Measurements from ENCODE around the gene FTSJ1.

- TF ChIP-seq ELF4 (IDR thresholded peaks at IDR 0.05) (no peak), FOXM1 (IDR thresholded peaks at IDR 0.05; ENCODE audit: borderline replicate concordance) (no peak), ARNT (IDR thresholded peaks at IDR 0.05) (no peak), SP1 (IDR thresholded peaks at IDR 0.05) (no peak), FOXA1 (IDR thresholded peaks at IDR 0.05) (no peak), BHLHE40 (IDR thresholded peaks at IDR 0.05; ENCODE audit: borderline replicate concordance) (no peak)
Measured at GRCh38 chrX:48473704-48473990, 2.4 kb upstream of the FTSJ1 start.
